Esophagus muscularis mucosa (tissue), 3 donors: ENCODE results near the gene HDAC4.

Experiments used
- CTCF ChIP-seq, 3 experiments: fragments of 200-600 bp in 2 of 3; fragments of 450-650 bp in 1 of 3; sonication (generic) in 2 of 3; IDR thresholded peaks; one replicate each; pipeline ENCODE4 v1.5.1; 2017 to 2019; ENCODE audit warnings: antibody characterized with exemption in 3 of 3, mild to moderate bottlenecking in 2 of 3, moderate library complexity in 1 of 3
- POLR2A ChIP-seq: fragments of 450-650 bp; IDR thresholded peaks from one replicate; pipeline ENCODE4 v1.6.1; 2017; ENCODE audit warnings: antibody characterized with exemption, moderate library complexity, mild to moderate bottlenecking, low read depth
- POLR2AphosphoS5 ChIP-seq, 2 donors: sonication (generic); formaldehyde crosslinking; IDR thresholded peaks; one replicate each; pipeline ENCODE4 v1.6.1; 2017; ENCODE audit warnings: antibody characterized with exemption in 2 of 2

- TF ChIP-seq CTCF (IDR thresholded peaks at IDR 0.05) (no peak), POLR2A (no peak), POLR2AphosphoS5 (IDR thresholded peaks at IDR 0.05) (no peak)
These were observed 292.4 kb downstream of the HDAC4 start for GRCh38 chr2:239108459-239108858.
